Thyroid gland (tissue), 4 donors: ENCODE data around the gene AFAP1. TPM values are rescaled to one million over a fixed set of nuclear protein-coding genes. Genes with fewer than 3 reads are reported as not detected.

Experiments used
- DNase-seq, 2 donors: peaks; one replicate each; pipeline ENCODE4 v3.0.0-alpha.2; 2019
- H3K27ac ChIP-seq, 3 donors: fragments of 200-600 bp; sonication (generic); 1 replicate in 2 of 3; 2 replicates in 1 of 3; pipeline ENCODE4 v1.5.1; 2016 to 2019; ENCODE audit warnings: mild to moderate bottlenecking in 1 of 3, moderate library complexity in 1 of 3
- H3K27me3 ChIP-seq: fragments of 200-600 bp; sonication (generic); one replicate; pipeline ENCODE4 v1.5.1; 2019
- H3K36me3 ChIP-seq, 2 donors: fragments of 200-600 bp; sonication (generic); one replicate each; pipeline ENCODE4 v1.5.1; 2016 to 2019
- H3K4me1 ChIP-seq, 2 donors: fragments of 200-600 bp; sonication (generic); one replicate each; pipeline ENCODE4 v1.5.1; 2017 to 2019
- H3K4me3 ChIP-seq, 3 donors: fragments of 200-600 bp; sonication (generic); replicated peaks in 1 of 3; 1 replicate in 2 of 3; 2 replicates in 1 of 3; pipeline ENCODE4 v1.5.1; 2016; ENCODE audit warnings: mild to moderate bottlenecking in 1 of 3
- H3K9me3 ChIP-seq: fragments of 200-600 bp; sonication (generic); one replicate; pipeline ENCODE4 v1.5.1; 2017
- CTCF ChIP-seq, 6 experiments: fragments of 200-600 bp in 3 of 6; fragments of 450-650 bp in 3 of 6; sonication (generic) in 3 of 6; IDR thresholded peaks; one replicate each; pipeline ENCODE4 v1.5.1; 2016 to 2019; ENCODE audit warnings: antibody characterized with exemption in 6 of 6, mild to moderate bottlenecking in 2 of 6, inconsistent platforms in 1 of 6, moderate library complexity in 1 of 6
- POLR2A ChIP-seq, 2 donors: fragments of 450-650 bp; IDR thresholded peaks; one replicate each; pipeline ENCODE4 v1.6.1; 2017; ENCODE audit warnings: antibody characterized with exemption in 2 of 2, mild to moderate bottlenecking in 2 of 2, moderate library complexity in 1 of 2
- WGBS, 2 donors: methylation state at CpG; one replicate each; pipeline ENCODE4 v1.1.5; 2017; 5-methylcytosine and 5-hydroxymethylcytosine counted together
- intact Hi-C: fragments of 100-400 bp; cut with DNase I; formaldehyde crosslinking; loops from one replicate; pipeline ENCODE4 v1.15.1; 2023
- total RNA-seq, 4 donors: library from RNA; depleted of rRNA; stranded (reverse); fragments of >200 nt; gene quantifications; one replicate each; pipeline ENCODE4 v1.2.3, GENCODE V29; 2016

The AFAP1 gene
- total RNA-seq, 4 donors from 2014 or later, result 12.3 to 33.3 (median 26.2) TPM

- no peak overlapping the region for H3K4me3 ChIP-seq
- WGBS, 2 donors, result 84 to 92% methylated on average over 11 of the region's 11 CpGs
- H3K27ac ChIP-seq, result no peak overlapping the region
- no peaks in the 10 kb centered on the region for H3K36me3 ChIP-seq
- H3K27me3 ChIP-seq, result no peaks in the 10 kb centered on the region
- peaks cover 12 to 24% of the 10 kb centered on the region in 2 donors for H3K4me1 ChIP-seq
- TF ChIP-seq POLR2A (IDR thresholded peaks at IDR 0.05) (no peak), CTCF (IDR thresholded peaks at IDR 0.05) (no peak)
- H3K9me3 ChIP-seq, result no peaks in the 10 kb centered on the region
- intact Hi-C loops, result no loop called here
- no peak for DNase-seq
These were observed 154.6 kb downstream of the AFAP1 start for GRCh38 chr4:7785017-7785416.

- Histone ChIP-seq H3K9me3 (no peaks in the 10 kb centered on the region), H3K4me3 (no peak overlapping the region), H3K4me1 (peaks cover 11 to 24% of the 10 kb centered on the region in 2 donors), H3K27ac (no peak overlapping the region), H3K27me3 (no peaks in the 10 kb centered on the region), H3K36me3 (no peaks in the 10 kb centered on the region)
- intact Hi-C loops, result no loop called here
- WGBS, 2 donors, result 95% methylated on average over 13 to 14 of the region's 14 CpGs
- DNase-seq, result no peak
- no peak for TF ChIP-seq CTCF (IDR thresholded peaks at IDR 0.05)
- TF ChIP-seq POLR2A (IDR thresholded peaks at IDR 0.05), result no peak
These were observed 155.4 kb downstream of the AFAP1 start for GRCh38 chr4:7784131-7784870.

- intact Hi-C loops, result no loop called here
- TF ChIP-seq POLR2A (IDR thresholded peaks at IDR 0.05), result no peak
- TF ChIP-seq CTCF (IDR thresholded peaks at IDR 0.05), result no peak
- 95 to 98% methylated on average over 8 of the region's 8 CpGs for WGBS, 2 donors
- Histone ChIP-seq H3K36me3 (no peaks in the 10 kb centered on the region), H3K4me3 (no peak overlapping the region), H3K27ac (no peak overlapping the region), H3K4me1 (peaks cover 7 to 20% of the 10 kb centered on the region in 2 donors), H3K27me3 (no peaks in the 10 kb centered on the region), H3K9me3 (no peaks in the 10 kb centered on the region)
- no peak for DNase-seq
These were observed 156.1 kb downstream of the AFAP1 start for GRCh38 chr4:7783541-7783940.

GRCh38 chr4:7782783-7783182 lies 156.9 kb downstream of the AFAP1 start:
- 78 to 79% methylated on average over 8 of the region's 8 CpGs for WGBS, 2 donors
- H3K27ac ChIP-seq, result no peak overlapping the region

More at GRCh38 chr4:7782783-7783182, 156.9 kb downstream of the AFAP1 start:
- Histone ChIP-seq H3K4me1 (peaks cover 5 to 16% of the 10 kb centered on the region in 2 donors), H3K27me3 (no peaks in the 10 kb centered on the region), H3K36me3 (peaks cover 0 to 2% of the 10 kb centered on the region in 2 donors), H3K4me3 (no peak overlapping the region), H3K9me3 (no peaks in the 10 kb centered on the region)
- DNase-seq, result no peak
- TF ChIP-seq POLR2A (IDR thresholded peaks at IDR 0.05), result no peak
- no peak for TF ChIP-seq CTCF (IDR thresholded peaks at IDR 0.05)
- intact Hi-C loops, result no loop called here
